IMR-90 (cell line): Measurements from ENCODE around the gene ARNT2. TPM values are rescaled to one million over a fixed set of nuclear protein-coding genes. Genes with fewer than 3 reads are reported as not detected.

ENCODE experiments used
- ATAC-seq: fragments of 200-7000 bp; cut with Tn5 transposase; 2 replicates; pipeline ENCODE4 v1.9.1; 2020; ENCODE audit warnings: low read depth, mild to moderate bottlenecking, moderate library complexity
- BruUV-seq: library from RNA; stranded (reverse); fragments of 400-500 nt; replicated peaks from 2 replicates; lab custom pipeline; 2021; lab: Mats Ljungman, UMichigan
- CTCF ChIA-PET: fragments of 300-600 bp; formaldehyde crosslinking; extraction: SDS; loops from one replicate; lab custom pipeline; 2021; ENCODE audit warnings: antibody characterized with exemption; lab: Yijun Ruan, JAX
- POLR2A ChIA-PET: fragments of 300-600 bp; sonication (Branson Sonifier 250); formaldehyde crosslinking; loops from one replicate; lab custom pipeline; 2022; ENCODE audit warnings: antibody characterized with exemption; ENCODE audit not compliant: unreplicated experiment; lab: Charles Lee
- DNase-seq: peaks from one replicate; pipeline ENCODE4 v3.0.0; 2013
- H2AFZ ChIP-seq: replicated peaks from 2 replicates; pipeline ENCODE3; 2013; ENCODE audit warnings: low read length, mild to moderate bottlenecking; ENCODE audit not compliant: poor library complexity
- H2AK5ac ChIP-seq: 2 replicates; pipeline ENCODE4 v1.6.1; 2013; ENCODE audit warnings: low read depth, low read length, inconsistent platforms
- H2AK9ac ChIP-seq: replicated peaks from 2 replicates; pipeline ENCODE3; 2013; ENCODE audit warnings: mild to moderate bottlenecking, low read depth, low read length, moderate library complexity; ENCODE audit not compliant: poor library complexity
- H2BK120ac ChIP-seq: 2 replicates; pipeline ENCODE4 v1.6.1; 2013; ENCODE audit warnings: low read depth, low read length, inconsistent platforms
- H2BK15ac ChIP-seq: 3 replicates; pipeline ENCODE4 v1.6.1; 2013; ENCODE audit warnings: low read depth, low read length, inconsistent platforms
- H2BK20ac ChIP-seq: 2 replicates; pipeline ENCODE4 v1.6.1; 2013; ENCODE audit warnings: low read depth, mild to moderate bottlenecking, inconsistent platforms, low read length, moderate library complexity
- H2BK5ac ChIP-seq: 2 replicates; pipeline ENCODE4 v1.6.1; 2013; ENCODE audit warnings: mild to moderate bottlenecking, low read depth, low read length, inconsistent platforms; ENCODE audit not compliant: poor library complexity, severe bottlenecking
- H3K14ac ChIP-seq: replicated peaks from 2 replicates; pipeline ENCODE4 v1.6.1; 2013; ENCODE audit warnings: low read depth, low read length, inconsistent platforms
- H3K18ac ChIP-seq: 2 replicates; pipeline ENCODE4 v1.6.1; 2013; ENCODE audit warnings: low read depth, low read length, control low read depth
- H3K23ac ChIP-seq: 2 replicates; pipeline ENCODE4 v1.6.1; 2013; ENCODE audit warnings: low read depth, low read length, inconsistent platforms
- H3K27ac ChIP-seq: 2 replicates; pipeline ENCODE4 v1.5.1; 2013; ENCODE audit warnings: mild to moderate bottlenecking, control low read depth, low read length; ENCODE audit not compliant: insufficient read depth
- H3K27me3 ChIP-seq: 2 replicates; pipeline ENCODE4 v1.6.1; 2013; ENCODE audit warnings: low read length; ENCODE audit not compliant: control insufficient read depth, insufficient read depth
- H3K36me3 ChIP-seq: 2 replicates; pipeline ENCODE4 v1.6.1; 2013; ENCODE audit warnings: low read length, mixed read lengths; ENCODE audit not compliant: control insufficient read depth, insufficient read depth
- H3K4ac ChIP-seq: 2 replicates; pipeline ENCODE4 v1.6.1; 2013; ENCODE audit warnings: low read depth, low read length, inconsistent platforms
- H3K4me1 ChIP-seq: 2 replicates; pipeline ENCODE4 v1.6.1; 2013; ENCODE audit warnings: low read length, mixed read lengths; ENCODE audit not compliant: control insufficient read depth, insufficient read depth
- H3K4me2 ChIP-seq: 2 replicates; pipeline ENCODE4 v1.6.1; 2013; ENCODE audit warnings: low read depth, mild to moderate bottlenecking, control low read depth, low read length, moderate library complexity
- H3K4me3 ChIP-seq: 2 replicates; pipeline ENCODE4 v1.5.1; 2013; ENCODE audit warnings: low read depth, mild to moderate bottlenecking, control low read depth, low read length, moderate library complexity; ENCODE audit not compliant: insufficient read depth
- H3K56ac ChIP-seq: 2 replicates; pipeline ENCODE4 v1.6.1; 2013; ENCODE audit warnings: low read length, inconsistent platforms; ENCODE audit not compliant: insufficient read depth; ENCODE audit errors: extremely low read depth
- H3K79me1 ChIP-seq, 2 experiments: 2 replicates each; pipeline ENCODE4 v1.6.1; 2013; ENCODE audit warnings: low read length in 2 of 2, inconsistent platforms in 1 of 2, low read depth in 1 of 2
- H3K9ac ChIP-seq: 2 replicates; pipeline ENCODE4 v1.6.1; 2013; ENCODE audit warnings: low read depth, low read length, control low read depth
- H3K9me1 ChIP-seq: 2 replicates; pipeline ENCODE4 v1.6.1; 2013; ENCODE audit warnings: low read length, inconsistent platforms; ENCODE audit not compliant: insufficient read depth
- H3K9me3 ChIP-seq: 2 replicates; pipeline ENCODE4 v1.6.1; 2013; ENCODE audit warnings: low read length; ENCODE audit not compliant: control insufficient read depth, insufficient read depth
- H4K20me1 ChIP-seq: 2 replicates; pipeline ENCODE4 v1.6.1; 2013; ENCODE audit warnings: low read length, inconsistent platforms; ENCODE audit not compliant: insufficient read depth
- H4K5ac ChIP-seq: 2 replicates; pipeline ENCODE4 v1.6.1; 2013; ENCODE audit warnings: mild to moderate bottlenecking, low read depth, low read length, control low read depth
- H4K8ac ChIP-seq, 2 experiments: 2 replicates each; pipeline ENCODE4 v1.6.1; 2013; ENCODE audit warnings: low read depth in 2 of 2, low read length in 2 of 2, control low read depth in 1 of 2, inconsistent platforms in 1 of 2
- H4K91ac ChIP-seq: 2 replicates; pipeline ENCODE4 v1.6.1; 2013; ENCODE audit warnings: low read depth, low read length, inconsistent platforms; ENCODE audit not compliant: insufficient read depth
- BHLHE40 ChIP-seq: fragments of 150-350 bp; IDR thresholded peaks from 2 replicates; pipeline ENCODE4 v1.6.1; 2016; ENCODE audit warnings: mild to moderate bottlenecking, low read depth, low read length
- CEBPB ChIP-seq: IDR thresholded peaks from 2 replicates; pipeline ENCODE4 v1.6.1; 2012; ENCODE audit warnings: low read depth, low read length, improper control_type of control experiment
- FOS ChIP-seq: fragments of 150-350 bp; IDR thresholded peaks from 2 replicates; pipeline ENCODE4 v1.6.1; 2016; ENCODE audit warnings: low read depth, low read length
- MAZ ChIP-seq: IDR thresholded peaks from 2 replicates; pipeline ENCODE4 v1.6.1; 2012; ENCODE audit warnings: low read depth, mild to moderate bottlenecking, low read length, improper control_type of control experiment, moderate library complexity, borderline replicate concordance
- NFE2L2 ChIP-seq: fragments of 150-350 bp; IDR thresholded peaks from 2 replicates; pipeline ENCODE4 v1.6.1; 2016; ENCODE audit warnings: low read depth, mild to moderate bottlenecking, low read length
- WGBS, 2 experiments: methylation state at CpG; one replicate each; pipeline versions ENCODE4 v1.1.5 to v1.1.7; 2013; ENCODE audit warnings: missing lambda C conversion rate in 2 of 2; ENCODE audit not compliant: insufficient read length in 1 of 2; ENCODE audit errors: extremely low coverage in 2 of 2; 5-methylcytosine and 5-hydroxymethylcytosine counted together
- dilution Hi-C: fragments of 300-500 bp; cut with HindIII; formaldehyde crosslinking; loops from one replicate; pipeline ENCODE4 v1.14.3; 2018; ENCODE audit warnings: low sequenced_read_pairs; ENCODE audit not compliant: unreplicated experiment
- in situ Hi-C: fragments of 300-500 bp; cut with MboI; formaldehyde crosslinking; loops from 3 replicates; pipeline ENCODE4 v1.14.3; 2019; ENCODE audit warnings: low sequenced_read_pairs, inconsistent platforms, mixed read lengths
- intact Hi-C: fragments of 100-400 bp; cut with micrococcal nuclease; formaldehyde crosslinking; loops from 2 replicates; pipeline ENCODE4 v1.10.0; 2022
- polyA plus RNA-seq, 3 experiments: library from polyadenylated mRNA; depleted of rRNA; stranded (reverse); fragments of >200 nt; gene quantifications; 2 replicates each; pipeline ENCODE4 v1.2.3, GENCODE V29; 2012; ENCODE audit warnings: low replicate concordance in 1 of 3
- total RNA-seq: library from RNA; depleted of rRNA; stranded (reverse); fragments of >200 nt; gene quantifications from 2 replicates; pipeline ENCODE4 v1.2.3, GENCODE V29; 2012

The ARNT2 gene
- total and polyA plus RNA-seq, 2 of the 4 experiments (the other 2 are of a cell fraction): 18.2 to 19.0 TPM

DNA sequence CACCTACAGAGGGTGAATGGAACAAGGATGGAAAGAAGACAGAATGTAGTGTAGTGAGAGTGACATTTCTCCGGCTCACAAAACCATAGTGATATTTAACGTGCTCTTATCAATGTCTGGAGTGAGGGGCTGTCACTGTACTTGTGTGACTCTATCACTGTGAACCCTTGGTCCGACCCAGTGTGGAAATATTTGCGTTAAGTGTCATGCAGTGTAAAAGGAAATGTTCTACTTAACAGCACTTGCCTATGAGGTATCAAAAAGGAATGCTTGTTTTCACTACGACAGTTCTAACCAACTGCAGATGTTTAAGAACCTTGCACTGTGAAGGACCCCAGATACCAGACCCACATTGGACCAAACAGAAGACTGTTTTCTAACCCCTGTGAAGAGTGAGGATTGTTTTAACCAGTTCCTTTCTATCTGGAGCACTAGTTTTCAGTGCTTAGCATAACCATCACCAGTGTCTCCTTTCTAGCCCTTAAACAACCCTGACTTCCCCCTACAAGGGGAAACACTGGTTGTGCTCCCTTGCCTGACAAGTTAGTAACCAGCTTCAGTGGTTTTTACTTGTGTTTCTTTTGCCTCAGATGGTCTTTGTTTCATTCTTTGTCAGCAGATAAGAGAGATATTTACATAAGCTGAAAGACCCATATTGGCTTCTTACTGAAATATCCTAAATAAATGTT lies 146.2 kb downstream of the ARNT2 start:
- no TSS peak for BruUV-seq

More for the DNA sequence above, 146.2 kb downstream of the ARNT2 start:
- H3K27me3 ChIP-seq: no peaks in the 10 kb centered on the region
- H2BK120ac ChIP-seq: peak overlapping the region; percentile 99
- peak overlapping the region; percentile 99 for H3K56ac ChIP-seq
- peak overlapping the region; percentile 83 to 96 for H4K8ac ChIP-seq
- peak overlapping the region; percentile 99 for H2BK20ac ChIP-seq
- TF ChIP-seq NFE2L2 (no peak), BHLHE40 (peak; percentile 35; the same call in 1 of the 2 replicates), MAZ (no peak), CEBPB (peak; percentile 54; the same call in 1 of the 2 replicates), FOS (peak; percentile 74)
- H2AK9ac ChIP-seq: peak overlapping the region; percentile 49
- no peaks in the 10 kb centered on the region for H3K9me3 ChIP-seq
- peaks cover 10% of the 10 kb centered on the region for H3K36me3 ChIP-seq
- peak overlapping the region; percentile 97 for H4K5ac ChIP-seq
- DNase-seq: peak; percentile 98
- peak overlapping the region; percentile 100 for H2BK5ac ChIP-seq
- H2BK15ac ChIP-seq: peak overlapping the region; percentile 73
- peaks cover 18% of the 10 kb centered on the region for H3K9me1 ChIP-seq
- peak overlapping the region; percentile 99 for H4K91ac ChIP-seq
- peak; percentile 86 for ATAC-seq
- CTCF ChIA-PET: no interaction called here
- H3K18ac ChIP-seq: peak overlapping the region; percentile 99
- H3K23ac ChIP-seq: peak overlapping the region; percentile 99
- dilution Hi-C loops: no loop called here
- peaks cover 20% of the 10 kb centered on the region for H3K4me1 ChIP-seq
- H2AK5ac ChIP-seq: peak overlapping the region; percentile 82
- H3K4ac ChIP-seq: peak overlapping the region; percentile 99
- in situ Hi-C loops: no loop called here
- 10% methylated on average over 2 of the region's 5 CpGs; no CpG with 5 or more reads in 1 of the 2 experiments for WGBS, 2 experiments
- H3K4me3 ChIP-seq: peak overlapping the region; percentile 4; the same call in 1 of the 2 replicates
- intact Hi-C loops: loop anchor here (1.0 to 5.0 kb wide), 3 partner anchors 66 to 229 kb away; partner anchors contain the start of gene CEMIP
- no peaks in the 10 kb centered on the region for H4K20me1 ChIP-seq
- H3K9ac ChIP-seq: peak overlapping the region; percentile 89
- H3K79me1 ChIP-seq: peaks cover 17 to 46% of the 10 kb centered on the region in 2 experiments
- peak overlapping the region; percentile 100 for H3K14ac ChIP-seq
- H2AFZ ChIP-seq: no peak overlapping the region
- peak overlapping the region; percentile 98 for H3K27ac ChIP-seq
- peak overlapping the region; percentile 74 for H3K4me2 ChIP-seq
- POLR2A ChIA-PET: interaction anchor here (0.6 kb wide), 2 partner anchors 28 to 415 kb away, joined by 3 read pairs; no protein-coding TSS in a partner anchor
